IMR-90 (cell line): ENCODE measurements around the gene CLEC14A. TPM values are rescaled to one million over a fixed set of nuclear protein-coding genes. Genes with fewer than 3 reads are reported as not detected.

Source experiments
- ATAC-seq: fragments of 200-7000 bp; cut with Tn5 transposase; 2 replicates; pipeline ENCODE4 v1.9.1; 2020; ENCODE audit warnings: low read depth, mild to moderate bottlenecking, moderate library complexity
- BruUV-seq: library from RNA; stranded (reverse); fragments of 400-500 nt; replicated peaks from 2 replicates; lab custom pipeline; 2021; lab: Mats Ljungman, UMichigan
- CTCF ChIA-PET: fragments of 300-600 bp; formaldehyde crosslinking; extraction: SDS; loops from one replicate; lab custom pipeline; 2021; ENCODE audit warnings: antibody characterized with exemption; lab: Yijun Ruan, JAX
- POLR2A ChIA-PET: fragments of 300-600 bp; sonication (Branson Sonifier 250); formaldehyde crosslinking; loops from one replicate; lab custom pipeline; 2022; ENCODE audit warnings: antibody characterized with exemption; ENCODE audit not compliant: unreplicated experiment; lab: Charles Lee
- DNase-seq: peaks from one replicate; pipeline ENCODE4 v3.0.0; 2013
- H2AFZ ChIP-seq: replicated peaks from 2 replicates; pipeline ENCODE3; 2013; ENCODE audit warnings: low read length, mild to moderate bottlenecking; ENCODE audit not compliant: poor library complexity
- H2AK5ac ChIP-seq: 2 replicates; pipeline ENCODE4 v1.6.1; 2013; ENCODE audit warnings: low read depth, low read length, inconsistent platforms
- H2AK9ac ChIP-seq: replicated peaks from 2 replicates; pipeline ENCODE3; 2013; ENCODE audit warnings: mild to moderate bottlenecking, low read depth, low read length, moderate library complexity; ENCODE audit not compliant: poor library complexity
- H2BK120ac ChIP-seq: 2 replicates; pipeline ENCODE4 v1.6.1; 2013; ENCODE audit warnings: low read depth, low read length, inconsistent platforms
- H2BK15ac ChIP-seq: 3 replicates; pipeline ENCODE4 v1.6.1; 2013; ENCODE audit warnings: low read depth, low read length, inconsistent platforms
- H2BK20ac ChIP-seq: 2 replicates; pipeline ENCODE4 v1.6.1; 2013; ENCODE audit warnings: low read depth, mild to moderate bottlenecking, inconsistent platforms, low read length, moderate library complexity
- H2BK5ac ChIP-seq: 2 replicates; pipeline ENCODE4 v1.6.1; 2013; ENCODE audit warnings: mild to moderate bottlenecking, low read depth, low read length, inconsistent platforms; ENCODE audit not compliant: poor library complexity, severe bottlenecking
- H3K14ac ChIP-seq: replicated peaks from 2 replicates; pipeline ENCODE4 v1.6.1; 2013; ENCODE audit warnings: low read depth, low read length, inconsistent platforms
- H3K18ac ChIP-seq: 2 replicates; pipeline ENCODE4 v1.6.1; 2013; ENCODE audit warnings: low read depth, low read length, control low read depth
- H3K23ac ChIP-seq: 2 replicates; pipeline ENCODE4 v1.6.1; 2013; ENCODE audit warnings: low read depth, low read length, inconsistent platforms
- H3K27ac ChIP-seq: 2 replicates; pipeline ENCODE4 v1.5.1; 2013; ENCODE audit warnings: mild to moderate bottlenecking, control low read depth, low read length; ENCODE audit not compliant: insufficient read depth
- H3K27me3 ChIP-seq: 2 replicates; pipeline ENCODE4 v1.6.1; 2013; ENCODE audit warnings: low read length; ENCODE audit not compliant: control insufficient read depth, insufficient read depth
- H3K36me3 ChIP-seq: 2 replicates; pipeline ENCODE4 v1.6.1; 2013; ENCODE audit warnings: low read length, mixed read lengths; ENCODE audit not compliant: control insufficient read depth, insufficient read depth
- H3K4ac ChIP-seq: 2 replicates; pipeline ENCODE4 v1.6.1; 2013; ENCODE audit warnings: low read depth, low read length, inconsistent platforms
- H3K4me1 ChIP-seq: 2 replicates; pipeline ENCODE4 v1.6.1; 2013; ENCODE audit warnings: low read length, mixed read lengths; ENCODE audit not compliant: control insufficient read depth, insufficient read depth
- H3K4me2 ChIP-seq: 2 replicates; pipeline ENCODE4 v1.6.1; 2013; ENCODE audit warnings: low read depth, mild to moderate bottlenecking, control low read depth, low read length, moderate library complexity
- H3K4me3 ChIP-seq: 2 replicates; pipeline ENCODE4 v1.5.1; 2013; ENCODE audit warnings: low read depth, mild to moderate bottlenecking, control low read depth, low read length, moderate library complexity; ENCODE audit not compliant: insufficient read depth
- H3K56ac ChIP-seq: 2 replicates; pipeline ENCODE4 v1.6.1; 2013; ENCODE audit warnings: low read length, inconsistent platforms; ENCODE audit not compliant: insufficient read depth; ENCODE audit errors: extremely low read depth
- H3K79me1 ChIP-seq, 2 experiments: 2 replicates each; pipeline ENCODE4 v1.6.1; 2013; ENCODE audit warnings: low read length in 2 of 2, inconsistent platforms in 1 of 2, low read depth in 1 of 2
- H3K9ac ChIP-seq: 2 replicates; pipeline ENCODE4 v1.6.1; 2013; ENCODE audit warnings: low read depth, low read length, control low read depth
- H3K9me1 ChIP-seq: 2 replicates; pipeline ENCODE4 v1.6.1; 2013; ENCODE audit warnings: low read length, inconsistent platforms; ENCODE audit not compliant: insufficient read depth
- H3K9me3 ChIP-seq: 2 replicates; pipeline ENCODE4 v1.6.1; 2013; ENCODE audit warnings: low read length; ENCODE audit not compliant: control insufficient read depth, insufficient read depth
- H4K20me1 ChIP-seq: 2 replicates; pipeline ENCODE4 v1.6.1; 2013; ENCODE audit warnings: low read length, inconsistent platforms; ENCODE audit not compliant: insufficient read depth
- H4K5ac ChIP-seq: 2 replicates; pipeline ENCODE4 v1.6.1; 2013; ENCODE audit warnings: mild to moderate bottlenecking, low read depth, low read length, control low read depth
- H4K8ac ChIP-seq, 2 experiments: 2 replicates each; pipeline ENCODE4 v1.6.1; 2013; ENCODE audit warnings: low read depth in 2 of 2, low read length in 2 of 2, control low read depth in 1 of 2, inconsistent platforms in 1 of 2
- H4K91ac ChIP-seq: 2 replicates; pipeline ENCODE4 v1.6.1; 2013; ENCODE audit warnings: low read depth, low read length, inconsistent platforms; ENCODE audit not compliant: insufficient read depth
- BHLHE40 ChIP-seq: fragments of 150-350 bp; IDR thresholded peaks from 2 replicates; pipeline ENCODE4 v1.6.1; 2016; ENCODE audit warnings: mild to moderate bottlenecking, low read depth, low read length
- CEBPB ChIP-seq: IDR thresholded peaks from 2 replicates; pipeline ENCODE4 v1.6.1; 2012; ENCODE audit warnings: low read depth, low read length, improper control_type of control experiment
- CTCF ChIP-seq: conservative IDR thresholded peaks from 2 replicates; pipeline ENCODE4 v1.5.1; 2012; ENCODE audit warnings: mild to moderate bottlenecking, low read depth, low read length, improper control_type of control experiment
- ELK1 ChIP-seq: fragments of 150-350 bp; IDR thresholded peaks from 2 replicates; pipeline ENCODE4 v1.6.1; 2016; ENCODE audit warnings: low read depth, mild to moderate bottlenecking, low read length, moderate library complexity, borderline replicate concordance
- FOS ChIP-seq: fragments of 150-350 bp; IDR thresholded peaks from 2 replicates; pipeline ENCODE4 v1.6.1; 2016; ENCODE audit warnings: low read depth, low read length
- MAFK ChIP-seq: IDR thresholded peaks from 2 replicates; pipeline ENCODE4 v1.6.1; 2012; ENCODE audit warnings: low read depth, low read length, improper control_type of control experiment
- MXI1 ChIP-seq: IDR thresholded peaks from 2 replicates; pipeline ENCODE4 v1.6.1; 2012; ENCODE audit warnings: low read depth, mild to moderate bottlenecking, low read length, moderate library complexity, borderline replicate concordance
- NFE2L2 ChIP-seq: fragments of 150-350 bp; IDR thresholded peaks from 2 replicates; pipeline ENCODE4 v1.6.1; 2016; ENCODE audit warnings: low read depth, mild to moderate bottlenecking, low read length
- RAD21 ChIP-seq: IDR thresholded peaks from 2 replicates; pipeline ENCODE4 v1.6.1; 2012; ENCODE audit warnings: low read length, improper control_type of control experiment
- RCOR1 ChIP-seq: IDR thresholded peaks from 2 replicates; pipeline ENCODE4 v1.6.1; 2012; ENCODE audit warnings: mild to moderate bottlenecking, low read length, improper control_type of control experiment; ENCODE audit not compliant: insufficient replicate concordance
- USF2 ChIP-seq: fragments of 150-350 bp; IDR thresholded peaks from 2 replicates; pipeline ENCODE4 v1.6.1; 2017; ENCODE audit warnings: mild to moderate bottlenecking, antibody characterized with exemption, low read length, low read depth
- WGBS, 2 experiments: methylation state at CpG; one replicate each; pipeline versions ENCODE4 v1.1.5 to v1.1.7; 2013; ENCODE audit warnings: missing lambda C conversion rate in 2 of 2; ENCODE audit not compliant: insufficient read length in 1 of 2; ENCODE audit errors: extremely low coverage in 2 of 2; 5-methylcytosine and 5-hydroxymethylcytosine counted together
- dilution Hi-C: fragments of 300-500 bp; cut with HindIII; formaldehyde crosslinking; loops from one replicate; pipeline ENCODE4 v1.14.3; 2018; ENCODE audit warnings: low sequenced_read_pairs; ENCODE audit not compliant: unreplicated experiment
- in situ Hi-C: fragments of 300-500 bp; cut with MboI; formaldehyde crosslinking; loops from 3 replicates; pipeline ENCODE4 v1.14.3; 2019; ENCODE audit warnings: low sequenced_read_pairs, inconsistent platforms, mixed read lengths
- intact Hi-C: fragments of 100-400 bp; cut with micrococcal nuclease; formaldehyde crosslinking; loops from 2 replicates; pipeline ENCODE4 v1.10.0; 2022
- polyA plus RNA-seq, 3 experiments: library from polyadenylated mRNA; depleted of rRNA; stranded (reverse); fragments of >200 nt; gene quantifications; 2 replicates each; pipeline ENCODE4 v1.2.3, GENCODE V29; 2012; ENCODE audit warnings: low replicate concordance in 1 of 3
- total RNA-seq: library from RNA; depleted of rRNA; stranded (reverse); fragments of >200 nt; gene quantifications from 2 replicates; pipeline ENCODE4 v1.2.3, GENCODE V29; 2012

CLEC14A gene
- total and polyA plus RNA-seq, 2 of the 4 experiments (the other 2 are of a cell fraction), result 3.0 to 6.2 TPM

GRCh38 chr14:38209572-38210557 lies 46.0 kb downstream of the CLEC14A start:
- CTCF ChIA-PET, result interaction anchor here (0.5 to 1.1 kb wide), 3 partner anchors 10 to 220 kb away, joined by 4 read pairs; no protein-coding TSS in a partner anchor
- WGBS, 2 experiments, result 9% methylated on average over 34 of the region's 69 CpGs; no CpG with 5 or more reads in 1 of the 2 experiments
- dilution Hi-C loops (no loop called here), intact Hi-C loops (loop anchor here (1.0 to 5.0 kb wide), 5 partner anchors 81 to 657 kb away; no protein-coding TSS in a partner anchor), in situ Hi-C loops (loop anchor here (10.0 kb wide), 2 partner anchors 305 to 655 kb away; no protein-coding TSS in a partner anchor)
- H2AK5ac ChIP-seq, result peak overlapping the region; percentile 88
- POLR2A ChIA-PET, result no interaction called here
- ATAC-seq (peak; percentile 4), DNase-seq (peak; percentile 86)
- peaks cover 9% of the 10 kb centered on the region; the same call in 1 of the 2 replicates for H3K9me1 ChIP-seq
- H4K20me1 ChIP-seq, result no peaks in the 10 kb centered on the region
- H3K27ac ChIP-seq, result peak overlapping the region; percentile 8; the same call in 1 of the 2 replicates
- peak overlapping the region; percentile 91; the same call in 2 of the 3 replicates for H2BK15ac ChIP-seq
- BruUV-seq, result no TSS peak
- H3K14ac ChIP-seq, result peak overlapping the region; percentile 92
- H3K4me3 ChIP-seq, result peak overlapping the region; percentile 61
- peak overlapping the region; percentile 70 for H3K23ac ChIP-seq
- peaks cover 0 to 20% of the 10 kb centered on the region in 2 experiments; a peak in 2 of 4 replicates for H3K79me1 ChIP-seq
- no peaks in the 10 kb centered on the region for H3K36me3 ChIP-seq
- no peak overlapping the region for H3K56ac ChIP-seq
- peak overlapping the region; percentile 81 for H2AK9ac ChIP-seq
- H2BK20ac ChIP-seq, result peak overlapping the region; percentile 85
- peak overlapping the region; percentile 68 for H2BK5ac ChIP-seq
- peaks cover 2% of the 10 kb centered on the region; the same call in 1 of the 2 replicates for H3K9me3 ChIP-seq
- peak overlapping the region; percentile 90 for H2AFZ ChIP-seq
- H4K5ac ChIP-seq, result peak overlapping the region; percentile 61; the same call in 1 of the 2 replicates
- H2BK120ac ChIP-seq, result peak overlapping the region; percentile 74
- peak overlapping the region; percentile 56; the same call in 1 of the 2 replicates for H3K9ac ChIP-seq
- peak overlapping the region; percentile 85 for H3K4me2 ChIP-seq
- peak overlapping the region; percentile 74 for H3K4ac ChIP-seq
- H4K91ac ChIP-seq, result peak overlapping the region; percentile 83
- peaks cover 11% of the 10 kb centered on the region; the same call in 1 of the 2 replicates for H3K4me1 ChIP-seq
- H4K8ac ChIP-seq, result peak overlapping the region; percentile 67 to 82
- peak overlapping the region; percentile 49; the same call in 1 of the 2 replicates for H3K18ac ChIP-seq
- H3K27me3 ChIP-seq, result no peaks in the 10 kb centered on the region
- TF ChIP-seq BHLHE40, result no peak
- TF ChIP-seq RCOR1, result no peak
- no peak for TF ChIP-seq NFE2L2
- peak; percentile 37; the same call in 1 of the 2 replicates for TF ChIP-seq FOS
- no peak for TF ChIP-seq USF2
- 0 out of 2 replicates have a peak, but pooled peaks have one; percentile 2 for TF ChIP-seq MAFK
- no peak for TF ChIP-seq ELK1
- TF ChIP-seq CEBPB, result peak; percentile 52
- TF ChIP-seq MXI1, result no peak
- TF ChIP-seq RAD21, result no peak
- TF ChIP-seq CTCF, result no peak
